NT2/D1 (cell line): ENCODE data around the gene ABL1.

ENCODE experiments used
- SUZ12 ChIP-seq: IDR thresholded peaks from 2 replicates; pipeline ENCODE4 v1.6.1; 2011; ENCODE audit not compliant: insufficient read length, insufficient read depth; ENCODE audit errors: extremely low read depth
- YY1 ChIP-seq: IDR thresholded peaks from 2 replicates; pipeline ENCODE4 v1.6.1; 2011; ENCODE audit not compliant: insufficient read length, insufficient read depth

GRCh38 chr9:130871395-130872062 lies 36.5 kb downstream of the ABL1 start:
- no peak for TF ChIP-seq YY1
- no peak for TF ChIP-seq SUZ12
